ENCODE results near the gene AP3S2.

- TF ChIP-seq, protein P1, sequence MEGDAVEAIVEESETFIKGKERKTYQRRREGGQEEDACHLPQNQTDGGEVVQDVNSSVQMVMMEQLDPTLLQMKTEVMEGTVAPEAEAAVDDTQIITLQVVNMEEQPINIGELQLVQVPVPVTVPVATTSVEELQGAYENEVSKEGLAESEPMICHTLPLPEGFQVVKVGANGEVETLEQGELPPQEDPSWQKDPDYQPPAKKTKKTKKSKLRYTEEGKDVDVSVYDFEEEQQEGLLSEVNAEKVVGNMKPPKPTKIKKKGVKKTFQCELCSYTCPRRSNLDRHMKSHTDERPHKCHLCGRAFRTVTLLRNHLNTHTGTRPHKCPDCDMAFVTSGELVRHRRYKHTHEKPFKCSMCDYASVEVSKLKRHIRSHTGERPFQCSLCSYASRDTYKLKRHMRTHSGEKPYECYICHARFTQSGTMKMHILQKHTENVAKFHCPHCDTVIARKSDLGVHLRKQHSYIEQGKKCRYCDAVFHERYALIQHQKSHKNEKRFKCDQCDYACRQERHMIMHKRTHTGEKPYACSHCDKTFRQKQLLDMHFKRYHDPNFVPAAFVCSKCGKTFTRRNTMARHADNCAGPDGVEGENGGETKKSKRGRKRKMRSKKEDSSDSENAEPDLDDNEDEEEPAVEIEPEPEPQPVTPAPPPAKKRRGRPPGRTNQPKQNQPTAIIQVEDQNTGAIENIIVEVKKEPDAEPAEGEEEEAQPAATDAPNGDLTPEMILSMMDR (IDR thresholded peaks at IDR 0.05) = no peak
- TF ChIP-seq POLR2A (IDR thresholded peaks at IDR 0.05) = peak in 2 of 3 donors; percentile 30 to 57
Measured at GRCh38 chr15:89803941-89804800, 89.6 kb downstream of the AP3S2 start.
